ENCODE measurements around the gene SLC4A4. TPM values are rescaled to one million over a fixed set of nuclear protein-coding genes. Genes with fewer than 3 reads are reported as not detected.

Gene SLC4A4
- total and polyA plus RNA-seq, 2 of the 8 experiments (the other 6 are each of a cell fraction or from before 2014, with no cell fraction given): 0.67 to 2.8 TPM

GRCh38 chr4:71474731-71475130 lies 135.9 kb downstream of the SLC4A4 start:
- TF ChIP-seq BRCA1 (IDR thresholded peaks at IDR 0.05; ENCODE audit: low read depth, low read length): no peak
- Histone ChIP-seq H3K4me2 (ENCODE audit: insufficient read depth in 1 of 2, low read depth in 2 of 2, low read length in 2 of 2) (no peak overlapping the region), H3K23me2 (ENCODE audit: low read depth, low read length) (no peaks in the 10 kb centered on the region), H3K9me3 (ENCODE audit: insufficient read depth in 2 of 2, low read depth in 1 of 2, low read length in 1 of 2) (no peaks in the 10 kb centered on the region), H2BK120ac (replicated peaks; ENCODE audit: low read depth, low read length) (no peak overlapping the region), H2BK15ac (ENCODE audit: low read length) (no peak overlapping the region), H2AFZ (ENCODE audit: low read length) (no peak overlapping the region), H4K5ac (ENCODE audit: insufficient read length, low read depth, low read length) (no peak overlapping the region), H2BK12ac (ENCODE audit: low read depth, low read length) (no peak overlapping the region), H4K20me1 (replicated peaks in 1 of 2; ENCODE audit: control insufficient read depth in 1 of 2, insufficient read depth in 2 of 2, low read length in 2 of 2) (no peaks in the 10 kb centered on the region), H3K27me3 (replicated peaks in 1 of 4; ENCODE audit: control insufficient read depth in 3 of 4, extremely low read depth in 1 of 4, insufficient read depth in 3 of 4, low read length in 3 of 4) (peaks cover 0 to 1% (median 0%) of the 10 kb centered on the region in 4 experiments; a peak in 1 of 7 replicates), H3K27ac (ENCODE audit: low read depth, low read length) (no peak overlapping the region), H4K91ac (replicated peaks; ENCODE audit: insufficient read length, low read length) (no peak overlapping the region), H4K8ac (ENCODE audit: extremely low read depth, insufficient read depth, low read length) (no peak overlapping the region), H3K79me1 (ENCODE audit: low read depth, low read length) (no peaks in the 10 kb centered on the region), H3K18ac (ENCODE audit: extremely low read depth, low read length) (no peak overlapping the region), H2BK5ac (ENCODE audit: low read depth, low read length) (no peak overlapping the region), H3K4me1 (replicated peaks in 1 of 4; ENCODE audit: control insufficient read depth in 3 of 4, insufficient read depth in 4 of 4, low read length in 3 of 4) (no peaks in the 10 kb centered on the region; a peak in 1 of 7 replicates), H2AK5ac (ENCODE audit: low read depth, low read length) (no peak overlapping the region), H3K56ac (replicated peaks; ENCODE audit: insufficient read length, low read depth, low read length) (no peak overlapping the region), H3K23ac (ENCODE audit: insufficient read length) (no peak overlapping the region), H3K79me2 (ENCODE audit: control insufficient read depth in 1 of 2, insufficient read depth in 2 of 2, low read length in 2 of 2) (no peaks in the 10 kb centered on the region), H3K9ac (replicated peaks in 1 of 4; ENCODE audit: extremely low read depth in 1 of 4, low read depth in 3 of 4, low read length in 3 of 4) (no peak overlapping the region), H3K14ac (ENCODE audit: insufficient read length) (no peak overlapping the region), H3K4me3 (ENCODE audit: extremely low read depth in 1 of 4, insufficient read depth in 2 of 4, low read depth in 3 of 4, low read length in 4 of 4) (no peak overlapping the region), H3K36me3 (ENCODE audit: control insufficient read depth in 2 of 4, insufficient read depth in 4 of 4, low read length in 3 of 4) (no peaks in the 10 kb centered on the region), H2BK20ac (ENCODE audit: low read length) (no peak overlapping the region), H3K4ac (replicated peaks; ENCODE audit: insufficient read length, low read depth, low read length) (no peak overlapping the region)
- FAIRE-seq (no peak), DNase-seq (ENCODE audit: low read depth in 1 of 2, low spot score in 2 of 2) (no peak)
- POLR2A ChIA-PET (ENCODE audit: partially characterized antibody): no interaction called here
- 91% methylated on average over 2 of the region's 2 CpGs; no CpG with 5 or more reads in 1 of the 2 experiments for WGBS, 2 experiments (ENCODE audit: extremely low coverage in 1 of 2, insufficient coverage in 1 of 2, insufficient read length in 1 of 2, insufficient replicate concordance in 2 of 2, low coverage in 1 of 2, low lambda C conversion rate in 2 of 2, missing lambda C conversion rate in 1 of 2)
- CTCF ChIA-PET (ENCODE audit: partially characterized antibody): interaction anchor here (1.4 kb wide), 1 partner anchor 13 kb away, joined by 4 read pairs; no protein-coding TSS in a partner anchor

All from H1 (cell line).